ENCODE results near the gene RUNX3.

DNA sequence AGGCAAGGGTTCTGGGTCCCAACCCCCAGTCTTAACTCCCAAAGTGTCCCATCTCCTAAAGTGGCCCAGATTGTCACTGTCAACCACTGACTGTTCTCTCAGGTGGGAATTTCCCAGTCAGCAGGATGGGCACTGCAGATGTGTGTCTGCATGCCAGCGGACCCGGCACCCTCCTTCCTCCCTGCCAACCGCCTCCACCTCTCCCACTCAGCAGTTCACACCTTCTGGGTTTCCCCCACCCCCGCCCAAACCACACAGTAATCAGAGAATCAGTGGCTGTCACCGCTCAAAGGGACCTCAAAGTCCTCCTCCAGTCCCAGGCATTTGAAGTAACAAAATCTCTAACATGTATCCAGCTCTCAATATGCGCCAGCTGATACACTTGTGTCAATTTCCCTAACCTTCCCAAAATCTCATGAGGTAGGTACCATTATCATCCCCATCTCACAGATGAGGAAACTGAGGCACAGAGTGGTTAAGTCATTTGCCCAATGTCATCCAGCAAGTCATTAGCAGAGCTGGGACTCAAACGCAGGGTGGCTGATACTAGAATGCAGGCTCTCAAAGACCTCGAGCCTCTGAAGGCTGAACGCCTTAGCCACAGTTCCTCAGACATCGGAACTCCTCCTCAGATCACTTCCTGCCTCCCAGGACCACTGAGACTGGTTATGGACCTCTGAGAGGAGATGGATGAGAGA is 4.8 kb downstream of the RUNX3 start:
- TF ChIP-seq, protein P1, sequence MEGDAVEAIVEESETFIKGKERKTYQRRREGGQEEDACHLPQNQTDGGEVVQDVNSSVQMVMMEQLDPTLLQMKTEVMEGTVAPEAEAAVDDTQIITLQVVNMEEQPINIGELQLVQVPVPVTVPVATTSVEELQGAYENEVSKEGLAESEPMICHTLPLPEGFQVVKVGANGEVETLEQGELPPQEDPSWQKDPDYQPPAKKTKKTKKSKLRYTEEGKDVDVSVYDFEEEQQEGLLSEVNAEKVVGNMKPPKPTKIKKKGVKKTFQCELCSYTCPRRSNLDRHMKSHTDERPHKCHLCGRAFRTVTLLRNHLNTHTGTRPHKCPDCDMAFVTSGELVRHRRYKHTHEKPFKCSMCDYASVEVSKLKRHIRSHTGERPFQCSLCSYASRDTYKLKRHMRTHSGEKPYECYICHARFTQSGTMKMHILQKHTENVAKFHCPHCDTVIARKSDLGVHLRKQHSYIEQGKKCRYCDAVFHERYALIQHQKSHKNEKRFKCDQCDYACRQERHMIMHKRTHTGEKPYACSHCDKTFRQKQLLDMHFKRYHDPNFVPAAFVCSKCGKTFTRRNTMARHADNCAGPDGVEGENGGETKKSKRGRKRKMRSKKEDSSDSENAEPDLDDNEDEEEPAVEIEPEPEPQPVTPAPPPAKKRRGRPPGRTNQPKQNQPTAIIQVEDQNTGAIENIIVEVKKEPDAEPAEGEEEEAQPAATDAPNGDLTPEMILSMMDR (IDR thresholded peaks at IDR 0.05; ENCODE audit: low read length), result no peak
- TF ChIP-seq EZH2 (optimal IDR thresholded peaks at IDR 0.05; ENCODE audit: low read depth, low read length) (no peak), EZH2phosphoT487 (IDR thresholded peaks at IDR 0.05; ENCODE audit: low read length) (no peak)
